Gastrocnemius medialis (tissue), 4 donors: ENCODE data around the gene CAPZB.
"Not testable (repeated sequence)": the region's sequence is repeated elsewhere in the genome, so short reads cannot be mapped to it uniquely, and the experiment has no call there.

Experiments used
- CTCF ChIP-seq, 5 experiments: fragments of 450-650 bp in 3 of 5; fragments of 200-600 bp in 2 of 5; sonication (generic) in 2 of 5; IDR thresholded peaks in 4 of 5; conservative IDR thresholded peaks in 1 of 5; 1 replicate in 4 of 5; 2 replicates in 1 of 5; pipeline ENCODE4 v1.5.1; 2016 to 2019; ENCODE audit warnings: antibody characterized with exemption in 5 of 5, mild to moderate bottlenecking in 3 of 5, moderate library complexity in 3 of 5
- POLR2A ChIP-seq, 2 donors: fragments of 450-650 bp; IDR thresholded peaks; one replicate each; pipeline ENCODE4 v1.6.1; 2017; ENCODE audit warnings: antibody characterized with exemption in 2 of 2, mild to moderate bottlenecking in 2 of 2, moderate library complexity in 2 of 2

- not testable (repeated sequence) for TF ChIP-seq POLR2A (IDR thresholded peaks at IDR 0.05); CTCF (IDR thresholded peaks at IDR 0.05 in 4 of 5, conservative IDR thresholded peaks at IDR 0.05 in 1 of 5)
These were observed 181.3 kb downstream of the CAPZB start for GRCh38 chr1:19304081-19304480.
